Stomach smooth muscle (tissue), 2 donors: ENCODE data around the gene GRM8.

Experiments
- H3K27ac ChIP-seq: one replicate; pipeline ENCODE4 v1.7.0; 2013; ENCODE audit warnings: mild to moderate bottlenecking, low read length, inconsistent platforms
- H3K27me3 ChIP-seq, 2 donors: one replicate each; pipeline ENCODE4 v1.7.0; 2013; ENCODE audit warnings: low read length in 2 of 2; ENCODE audit not compliant: insufficient read depth in 2 of 2, control insufficient read depth in 1 of 2
- H3K36me3 ChIP-seq, 2 donors: one replicate each; pipeline ENCODE4 v1.7.0; 2013; ENCODE audit warnings: low read length in 2 of 2; ENCODE audit not compliant: control insufficient read depth in 2 of 2, insufficient read depth in 2 of 2
- H3K4me1 ChIP-seq: one replicate; pipeline ENCODE4 v1.7.0; 2013; ENCODE audit warnings: low read length; ENCODE audit not compliant: control insufficient read depth, insufficient read depth
- H3K4me3 ChIP-seq, 2 donors: one replicate each; pipeline ENCODE4 v1.7.0; 2013; ENCODE audit warnings: low read length in 2 of 2
- H3K9ac ChIP-seq, 2 donors: one replicate each; pipeline ENCODE4 v1.7.0; 2013; ENCODE audit warnings: low read length in 2 of 2, mild to moderate bottlenecking in 1 of 2
- H3K9me3 ChIP-seq, 2 donors: one replicate each; pipeline ENCODE4 v1.7.0; 2013; ENCODE audit warnings: low read length in 2 of 2; ENCODE audit not compliant: control insufficient read depth in 2 of 2
- donor health status: healthy.
- donor health status: Pancreatic carcinoma.

GRM8 gene

DNA sequence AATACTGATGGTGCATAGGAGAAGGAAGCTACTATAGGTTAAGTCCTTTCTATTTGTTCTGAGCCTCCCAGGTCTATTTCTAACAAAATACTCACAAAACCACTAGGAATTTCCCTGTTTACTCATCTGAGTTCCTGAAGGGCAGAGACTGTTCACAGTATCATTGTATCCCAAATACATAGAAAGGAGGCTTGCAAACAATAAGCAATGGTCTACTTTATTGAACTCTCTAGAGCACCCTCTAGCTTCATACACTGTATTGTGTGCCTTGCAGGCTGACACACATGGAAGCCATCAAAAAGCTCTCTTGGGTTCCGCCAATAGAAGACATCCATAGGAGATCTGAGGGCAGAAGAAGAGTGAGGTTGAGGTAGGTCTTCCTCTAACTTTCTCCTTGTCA, 826.1 kb downstream of the GRM8 start:
- H3K36me3 ChIP-seq: no peaks in the 10 kb centered on the region
- no peaks in the 10 kb centered on the region for H3K27me3 ChIP-seq
- no peak overlapping the region for H3K4me3 ChIP-seq
- no peak overlapping the region for H3K27ac ChIP-seq
- H3K4me1 ChIP-seq: no peaks in the 10 kb centered on the region
- no peaks in the 10 kb centered on the region for H3K9me3 ChIP-seq
- no peak overlapping the region for H3K9ac ChIP-seq

- Histone ChIP-seq H3K36me3 (no peaks in the 10 kb centered on the region), H3K27me3 (no peaks in the 10 kb centered on the region), H3K4me1 (no peaks in the 10 kb centered on the region), H3K4me3 (no peak overlapping the region), H3K9me3 (no peaks in the 10 kb centered on the region), H3K27ac (no peak overlapping the region), H3K9ac (no peak overlapping the region)
Observed at GRCh38 chr7:126424985-126425384, 827.8 kb downstream of the GRM8 start.

DNA sequence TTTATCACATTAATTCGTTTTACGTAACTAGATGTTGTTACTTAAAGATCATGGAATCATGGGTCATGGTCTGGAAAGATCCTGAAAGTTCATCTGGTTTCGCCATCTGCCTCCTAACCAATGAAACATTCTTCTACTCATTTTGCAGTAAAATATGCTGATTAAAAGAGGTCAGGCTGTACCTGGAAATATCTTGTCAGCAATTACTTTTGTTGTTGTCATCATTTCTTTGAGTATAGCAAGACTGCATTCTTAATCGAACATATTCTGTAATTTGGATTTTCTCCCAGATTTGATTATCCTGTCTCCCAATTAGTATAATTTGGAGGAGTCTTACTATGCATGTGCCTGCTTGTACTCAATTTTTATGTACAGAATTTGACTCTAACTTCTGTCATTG, 833.7 kb downstream of the GRM8 start:
- H3K27me3 ChIP-seq: no peaks in the 10 kb centered on the region
- no peak overlapping the region for H3K27ac ChIP-seq
- H3K4me1 ChIP-seq: no peaks in the 10 kb centered on the region
- no peaks in the 10 kb centered on the region for H3K36me3 ChIP-seq
- H3K9ac ChIP-seq: no peak overlapping the region
- H3K9me3 ChIP-seq: no peaks in the 10 kb centered on the region
- H3K4me3 ChIP-seq: no peak overlapping the region

DNA sequence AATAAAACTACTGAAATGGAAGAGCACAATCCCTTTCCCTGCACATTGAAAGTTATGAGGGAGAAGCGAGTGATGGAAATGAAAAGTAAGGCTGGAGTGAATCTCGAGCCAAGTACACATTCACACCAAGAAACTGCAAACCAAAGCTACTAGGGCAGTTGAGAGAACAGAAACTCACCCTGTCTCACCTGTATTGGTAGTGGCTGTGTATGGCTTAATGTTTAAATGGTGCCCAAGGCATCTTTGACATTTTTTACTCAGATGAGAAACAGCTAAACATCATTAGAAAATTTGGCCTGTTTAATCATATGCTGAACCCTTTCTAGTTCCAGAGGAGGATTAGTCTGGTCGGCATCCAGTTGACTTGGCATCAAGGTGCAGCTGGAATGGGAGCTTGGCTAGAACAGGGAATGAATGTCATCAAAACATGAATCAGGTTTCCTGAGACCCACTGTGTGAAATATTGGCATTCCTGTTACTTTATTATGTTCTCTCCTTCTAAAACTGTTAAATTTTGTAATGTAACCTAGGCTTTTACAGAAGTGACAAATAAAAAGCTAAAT, 840.8 kb downstream of the GRM8 start:
- H3K9ac ChIP-seq: no peak overlapping the region
- no peaks in the 10 kb centered on the region for H3K4me1 ChIP-seq
- H3K36me3 ChIP-seq: no peaks in the 10 kb centered on the region
- H3K9me3 ChIP-seq: no peaks in the 10 kb centered on the region
- H3K27ac ChIP-seq: no peak overlapping the region
- H3K27me3 ChIP-seq: no peaks in the 10 kb centered on the region
- no peak overlapping the region for H3K4me3 ChIP-seq

GRCh38 chr7:126411032-126411820, 841.5 kb downstream of the GRM8 start:
- Histone ChIP-seq H3K27me3 (no peaks in the 10 kb centered on the region), H3K36me3 (no peaks in the 10 kb centered on the region), H3K4me1 (no peaks in the 10 kb centered on the region), H3K27ac (no peak overlapping the region), H3K4me3 (no peak overlapping the region), H3K9ac (no peak overlapping the region), H3K9me3 (no peaks in the 10 kb centered on the region)

GRCh38 chr7:126403040-126403439, 849.7 kb downstream of the GRM8 start:
- H3K4me3 ChIP-seq: no peak overlapping the region
- H3K9ac ChIP-seq: no peak overlapping the region
- no peaks in the 10 kb centered on the region for H3K36me3 ChIP-seq
- H3K9me3 ChIP-seq: no peaks in the 10 kb centered on the region
- H3K27me3 ChIP-seq: no peaks in the 10 kb centered on the region
- no peak overlapping the region for H3K27ac ChIP-seq
- H3K4me1 ChIP-seq: no peaks in the 10 kb centered on the region

GRCh38 chr7:126401918-126402317, 850.8 kb downstream of the GRM8 start:
- Histone ChIP-seq H3K27ac (no peak overlapping the region), H3K4me1 (no peaks in the 10 kb centered on the region), H3K27me3 (no peaks in the 10 kb centered on the region), H3K36me3 (no peaks in the 10 kb centered on the region), H3K9me3 (no peaks in the 10 kb centered on the region), H3K9ac (no peak overlapping the region), H3K4me3 (no peak overlapping the region)

GRCh38 chr7:126398851-126399529, 853.8 kb downstream of the GRM8 start:
- no peaks in the 10 kb centered on the region for H3K4me1 ChIP-seq
- no peaks in the 10 kb centered on the region for H3K27me3 ChIP-seq
- no peak overlapping the region for H3K9ac ChIP-seq
- no peak overlapping the region for H3K27ac ChIP-seq
- no peak overlapping the region for H3K4me3 ChIP-seq
- no peaks in the 10 kb centered on the region for H3K36me3 ChIP-seq
- H3K9me3 ChIP-seq: no peaks in the 10 kb centered on the region

GRCh38 chr7:126398285-126398684, 854.5 kb downstream of the GRM8 start:
- no peaks in the 10 kb centered on the region for H3K36me3 ChIP-seq
- no peaks in the 10 kb centered on the region for H3K9me3 ChIP-seq
- H3K4me3 ChIP-seq: no peak overlapping the region
- no peaks in the 10 kb centered on the region for H3K27me3 ChIP-seq
- H3K9ac ChIP-seq: no peak overlapping the region
- H3K27ac ChIP-seq: no peak overlapping the region
- H3K4me1 ChIP-seq: no peaks in the 10 kb centered on the region

- Histone ChIP-seq H3K9ac (no peak overlapping the region), H3K27ac (no peak overlapping the region), H3K4me1 (no peaks in the 10 kb centered on the region)
Observed at GRCh38 chr7:126394406-126394805, 858.3 kb downstream of the GRM8 start.

More at GRCh38 chr7:126394406-126394805, 858.3 kb downstream of the GRM8 start:
- Histone ChIP-seq H3K27me3 (no peaks in the 10 kb centered on the region), H3K4me3 (no peak overlapping the region), H3K36me3 (no peaks in the 10 kb centered on the region), H3K9me3 (no peaks in the 10 kb centered on the region)
